IMR-90 (cell line): ENCODE data around the gene RFTN2. TPM values are rescaled to one million over a fixed set of nuclear protein-coding genes. Genes with fewer than 3 reads are reported as not detected.

Source experiments
- ATAC-seq: fragments of 200-7000 bp; cut with Tn5 transposase; 2 replicates; pipeline ENCODE4 v1.9.1; 2020; ENCODE audit warnings: low read depth, mild to moderate bottlenecking, moderate library complexity
- BruUV-seq: library from RNA; stranded (reverse); fragments of 400-500 nt; replicated peaks from 2 replicates; lab custom pipeline; 2021; lab: Mats Ljungman, UMichigan
- CTCF ChIA-PET: fragments of 300-600 bp; formaldehyde crosslinking; extraction: SDS; loops from one replicate; lab custom pipeline; 2021; ENCODE audit warnings: antibody characterized with exemption; lab: Yijun Ruan, JAX
- POLR2A ChIA-PET: fragments of 300-600 bp; sonication (Branson Sonifier 250); formaldehyde crosslinking; loops from one replicate; lab custom pipeline; 2022; ENCODE audit warnings: antibody characterized with exemption; ENCODE audit not compliant: unreplicated experiment; lab: Charles Lee
- DNase-seq: peaks from one replicate; pipeline ENCODE4 v3.0.0; 2013
- H2AFZ ChIP-seq: replicated peaks from 2 replicates; pipeline ENCODE3; 2013; ENCODE audit warnings: low read length, mild to moderate bottlenecking; ENCODE audit not compliant: poor library complexity
- H2AK5ac ChIP-seq: 2 replicates; pipeline ENCODE4 v1.6.1; 2013; ENCODE audit warnings: low read depth, low read length, inconsistent platforms
- H2AK9ac ChIP-seq: replicated peaks from 2 replicates; pipeline ENCODE3; 2013; ENCODE audit warnings: mild to moderate bottlenecking, low read depth, low read length, moderate library complexity; ENCODE audit not compliant: poor library complexity
- H2BK120ac ChIP-seq: 2 replicates; pipeline ENCODE4 v1.6.1; 2013; ENCODE audit warnings: low read depth, low read length, inconsistent platforms
- H2BK15ac ChIP-seq: 3 replicates; pipeline ENCODE4 v1.6.1; 2013; ENCODE audit warnings: low read depth, low read length, inconsistent platforms
- H2BK20ac ChIP-seq: 2 replicates; pipeline ENCODE4 v1.6.1; 2013; ENCODE audit warnings: low read depth, mild to moderate bottlenecking, inconsistent platforms, low read length, moderate library complexity
- H2BK5ac ChIP-seq: 2 replicates; pipeline ENCODE4 v1.6.1; 2013; ENCODE audit warnings: mild to moderate bottlenecking, low read depth, low read length, inconsistent platforms; ENCODE audit not compliant: poor library complexity, severe bottlenecking
- H3K14ac ChIP-seq: replicated peaks from 2 replicates; pipeline ENCODE4 v1.6.1; 2013; ENCODE audit warnings: low read depth, low read length, inconsistent platforms
- H3K18ac ChIP-seq: 2 replicates; pipeline ENCODE4 v1.6.1; 2013; ENCODE audit warnings: low read depth, low read length, control low read depth
- H3K23ac ChIP-seq: 2 replicates; pipeline ENCODE4 v1.6.1; 2013; ENCODE audit warnings: low read depth, low read length, inconsistent platforms
- H3K27ac ChIP-seq: 2 replicates; pipeline ENCODE4 v1.5.1; 2013; ENCODE audit warnings: mild to moderate bottlenecking, control low read depth, low read length; ENCODE audit not compliant: insufficient read depth
- H3K27me3 ChIP-seq: 2 replicates; pipeline ENCODE4 v1.6.1; 2013; ENCODE audit warnings: low read length; ENCODE audit not compliant: control insufficient read depth, insufficient read depth
- H3K36me3 ChIP-seq: 2 replicates; pipeline ENCODE4 v1.6.1; 2013; ENCODE audit warnings: low read length, mixed read lengths; ENCODE audit not compliant: control insufficient read depth, insufficient read depth
- H3K4ac ChIP-seq: 2 replicates; pipeline ENCODE4 v1.6.1; 2013; ENCODE audit warnings: low read depth, low read length, inconsistent platforms
- H3K4me1 ChIP-seq: 2 replicates; pipeline ENCODE4 v1.6.1; 2013; ENCODE audit warnings: low read length, mixed read lengths; ENCODE audit not compliant: control insufficient read depth, insufficient read depth
- H3K4me2 ChIP-seq: 2 replicates; pipeline ENCODE4 v1.6.1; 2013; ENCODE audit warnings: low read depth, mild to moderate bottlenecking, control low read depth, low read length, moderate library complexity
- H3K4me3 ChIP-seq: 2 replicates; pipeline ENCODE4 v1.5.1; 2013; ENCODE audit warnings: low read depth, mild to moderate bottlenecking, control low read depth, low read length, moderate library complexity; ENCODE audit not compliant: insufficient read depth
- H3K56ac ChIP-seq: 2 replicates; pipeline ENCODE4 v1.6.1; 2013; ENCODE audit warnings: low read length, inconsistent platforms; ENCODE audit not compliant: insufficient read depth; ENCODE audit errors: extremely low read depth
- H3K79me1 ChIP-seq, 2 experiments: 2 replicates each; pipeline ENCODE4 v1.6.1; 2013; ENCODE audit warnings: low read length in 2 of 2, inconsistent platforms in 1 of 2, low read depth in 1 of 2
- H3K9ac ChIP-seq: 2 replicates; pipeline ENCODE4 v1.6.1; 2013; ENCODE audit warnings: low read depth, low read length, control low read depth
- H3K9me1 ChIP-seq: 2 replicates; pipeline ENCODE4 v1.6.1; 2013; ENCODE audit warnings: low read length, inconsistent platforms; ENCODE audit not compliant: insufficient read depth
- H3K9me3 ChIP-seq: 2 replicates; pipeline ENCODE4 v1.6.1; 2013; ENCODE audit warnings: low read length; ENCODE audit not compliant: control insufficient read depth, insufficient read depth
- H4K20me1 ChIP-seq: 2 replicates; pipeline ENCODE4 v1.6.1; 2013; ENCODE audit warnings: low read length, inconsistent platforms; ENCODE audit not compliant: insufficient read depth
- H4K5ac ChIP-seq: 2 replicates; pipeline ENCODE4 v1.6.1; 2013; ENCODE audit warnings: mild to moderate bottlenecking, low read depth, low read length, control low read depth
- H4K8ac ChIP-seq, 2 experiments: 2 replicates each; pipeline ENCODE4 v1.6.1; 2013; ENCODE audit warnings: low read depth in 2 of 2, low read length in 2 of 2, control low read depth in 1 of 2, inconsistent platforms in 1 of 2
- H4K91ac ChIP-seq: 2 replicates; pipeline ENCODE4 v1.6.1; 2013; ENCODE audit warnings: low read depth, low read length, inconsistent platforms; ENCODE audit not compliant: insufficient read depth
- BHLHE40 ChIP-seq: fragments of 150-350 bp; IDR thresholded peaks from 2 replicates; pipeline ENCODE4 v1.6.1; 2016; ENCODE audit warnings: mild to moderate bottlenecking, low read depth, low read length
- CHD1 ChIP-seq: IDR thresholded peaks from 2 replicates; pipeline ENCODE4 v1.6.1; 2012; ENCODE audit warnings: low read depth, low read length, improper control_type of control experiment
- CTCF ChIP-seq: conservative IDR thresholded peaks from 2 replicates; pipeline ENCODE4 v1.5.1; 2012; ENCODE audit warnings: mild to moderate bottlenecking, low read depth, low read length, improper control_type of control experiment
- FOS ChIP-seq: fragments of 150-350 bp; IDR thresholded peaks from 2 replicates; pipeline ENCODE4 v1.6.1; 2016; ENCODE audit warnings: low read depth, low read length
- MAFK ChIP-seq: IDR thresholded peaks from 2 replicates; pipeline ENCODE4 v1.6.1; 2012; ENCODE audit warnings: low read depth, low read length, improper control_type of control experiment
- NFE2L2 ChIP-seq: fragments of 150-350 bp; IDR thresholded peaks from 2 replicates; pipeline ENCODE4 v1.6.1; 2016; ENCODE audit warnings: low read depth, mild to moderate bottlenecking, low read length
- POLR2A ChIP-seq: IDR thresholded peaks from 2 replicates; pipeline ENCODE4 v1.6.1; 2012; ENCODE audit warnings: mild to moderate bottlenecking, low read depth, low read length
- RFX5 ChIP-seq: IDR thresholded peaks from 2 replicates; pipeline ENCODE4 v1.8.0; 2012; ENCODE audit warnings: low read depth, mild to moderate bottlenecking, low read length, moderate library complexity
- SMC3 ChIP-seq: fragments of 150-350 bp; IDR thresholded peaks from 2 replicates; pipeline ENCODE4 v1.6.1; 2016; ENCODE audit warnings: low read depth, mild to moderate bottlenecking, antibody characterized with exemption, low read length, moderate library complexity
- WGBS, 2 experiments: methylation state at CpG; one replicate each; pipeline versions ENCODE4 v1.1.5 to v1.1.7; 2013; ENCODE audit warnings: missing lambda C conversion rate in 2 of 2; ENCODE audit not compliant: insufficient read length in 1 of 2; ENCODE audit errors: extremely low coverage in 2 of 2; 5-methylcytosine and 5-hydroxymethylcytosine counted together
- dilution Hi-C: fragments of 300-500 bp; cut with HindIII; formaldehyde crosslinking; loops from one replicate; pipeline ENCODE4 v1.14.3; 2018; ENCODE audit warnings: low sequenced_read_pairs; ENCODE audit not compliant: unreplicated experiment
- in situ Hi-C: fragments of 300-500 bp; cut with MboI; formaldehyde crosslinking; loops from 3 replicates; pipeline ENCODE4 v1.14.3; 2019; ENCODE audit warnings: low sequenced_read_pairs, inconsistent platforms, mixed read lengths
- intact Hi-C: fragments of 100-400 bp; cut with micrococcal nuclease; formaldehyde crosslinking; loops from 2 replicates; pipeline ENCODE4 v1.10.0; 2022
- polyA plus RNA-seq, 3 experiments: library from polyadenylated mRNA; depleted of rRNA; stranded (reverse); fragments of >200 nt; gene quantifications; 2 replicates each; pipeline ENCODE4 v1.2.3, GENCODE V29; 2012; ENCODE audit warnings: low replicate concordance in 1 of 3
- total RNA-seq: library from RNA; depleted of rRNA; stranded (reverse); fragments of >200 nt; gene quantifications from 2 replicates; pipeline ENCODE4 v1.2.3, GENCODE V29; 2012
- TF ChIP-seq, protein P1 (sequence below): fragments of 150-350 bp; IDR thresholded peaks from 2 replicates; pipeline ENCODE4 v1.6.1; 2016; ENCODE audit warnings: low read depth, mild to moderate bottlenecking, low read length, moderate library complexity, borderline replicate concordance

Gene RFTN2
- total and polyA plus RNA-seq, 2 of the 4 experiments (the other 2 are of a cell fraction): 0.44 to 2.3 TPM

GRCh38 chr2:197626965-197627625 lies 48.3 kb downstream of the RFTN2 start:
- Histone ChIP-seq H3K9ac (no peak overlapping the region), H4K91ac (no peak overlapping the region), H4K8ac (no peak overlapping the region), H3K14ac (no peak overlapping the region), H3K23ac (no peak overlapping the region), H2BK120ac (no peak overlapping the region), H3K4ac (no peak overlapping the region), H2AK9ac (no peak overlapping the region), H3K4me2 (no peak overlapping the region), H2BK5ac (no peak overlapping the region), H4K20me1 (no peaks in the 10 kb centered on the region), H3K4me3 (no peak overlapping the region), H3K36me3 (no peaks in the 10 kb centered on the region), H2AFZ (no peak overlapping the region), H3K79me1 (no peaks in the 10 kb centered on the region), H2BK15ac (no peak overlapping the region), H3K9me1 (no peaks in the 10 kb centered on the region; the same call in 1 of the 2 replicates), H4K5ac (no peak overlapping the region), H2AK5ac (no peak overlapping the region), H3K4me1 (peaks cover 4% of the 10 kb centered on the region; the same call in 1 of the 2 replicates), H3K56ac (no peak overlapping the region), H3K18ac (no peak overlapping the region), H2BK20ac (no peak overlapping the region), H3K27me3 (no peaks in the 10 kb centered on the region), H3K27ac (no peak overlapping the region), H3K9me3 (no peaks in the 10 kb centered on the region)
- intact Hi-C loops (no loop called here), in situ Hi-C loops (no loop called here), dilution Hi-C loops (no loop called here)
- BruUV-seq: no TSS peak
- ChIA-PET CTCF (no interaction called here), POLR2A (no interaction called here)
- 80% methylated on average over 1 of the region's 7 CpGs; no CpG with 5 or more reads in 1 of the 2 experiments for WGBS, 2 experiments
- TF ChIP-seq BHLHE40 (no peak), SMC3 (no peak), CHD1 (no peak), FOS (no peak), CTCF (no peak), RFX5 (no peak), POLR2A (no peak), NFE2L2 (no peak), MAFK (no peak)
- TF ChIP-seq, protein P1, sequence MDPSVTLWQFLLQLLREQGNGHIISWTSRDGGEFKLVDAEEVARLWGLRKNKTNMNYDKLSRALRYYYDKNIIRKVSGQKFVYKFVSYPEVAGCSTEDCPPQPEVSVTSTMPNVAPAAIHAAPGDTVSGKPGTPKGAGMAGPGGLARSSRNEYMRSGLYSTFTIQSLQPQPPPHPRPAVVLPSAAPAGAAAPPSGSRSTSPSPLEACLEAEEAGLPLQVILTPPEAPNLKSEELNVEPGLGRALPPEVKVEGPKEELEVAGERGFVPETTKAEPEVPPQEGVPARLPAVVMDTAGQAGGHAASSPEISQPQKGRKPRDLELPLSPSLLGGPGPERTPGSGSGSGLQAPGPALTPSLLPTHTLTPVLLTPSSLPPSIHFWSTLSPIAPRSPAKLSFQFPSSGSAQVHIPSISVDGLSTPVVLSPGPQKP: no peak
- ATAC-seq (no peak), DNase-seq (no peak)
